ENCODE results near the gene METTL17. TPM values are rescaled to one million over a fixed set of nuclear protein-coding genes. Genes with fewer than 3 reads are reported as not detected.
"Not testable (repeated sequence)": the region's sequence is repeated elsewhere in the genome, so short reads cannot be mapped to it uniquely, and the experiment has no call there.

The METTL17 gene
- polyA plus RNA-seq, 1 donor: 124 TPM

DNA sequence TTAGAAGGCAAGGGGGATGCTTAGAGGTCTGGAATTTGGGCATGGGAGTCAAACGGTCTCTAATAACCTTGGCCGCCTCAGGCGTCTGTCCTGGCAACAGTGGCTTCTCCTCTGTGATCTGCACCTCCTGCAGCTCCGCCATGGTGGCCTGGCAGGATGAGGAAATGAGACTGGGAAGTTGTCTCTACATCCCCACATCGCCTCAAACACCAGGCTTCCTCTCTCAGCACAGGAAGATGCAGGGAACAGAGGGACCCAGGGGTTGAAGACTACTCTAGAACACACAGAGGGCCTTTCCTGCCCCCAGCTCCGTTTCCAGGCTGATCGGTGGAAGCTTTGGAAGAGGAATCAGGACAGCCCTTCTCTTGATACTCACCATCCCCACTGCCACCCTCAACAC is 33.4 kb downstream of the METTL17 start:
- no peak for DNase-seq

- no peak for DNase-seq
Observed at GRCh38 chr14:21023817-21024584, 34.2 kb downstream of the METTL17 start.

GRCh38 chr14:21024585-21025370 is 35.0 kb downstream of the METTL17 start, which contains the start of gene NDRG2:
Gene NDRG2, minus strand, starts transcription at chr14:21025061. Its CDS starts 1,746 bp downstream, at chr14:21023315.
- DNase-seq: peak; percentile 77

DNA sequence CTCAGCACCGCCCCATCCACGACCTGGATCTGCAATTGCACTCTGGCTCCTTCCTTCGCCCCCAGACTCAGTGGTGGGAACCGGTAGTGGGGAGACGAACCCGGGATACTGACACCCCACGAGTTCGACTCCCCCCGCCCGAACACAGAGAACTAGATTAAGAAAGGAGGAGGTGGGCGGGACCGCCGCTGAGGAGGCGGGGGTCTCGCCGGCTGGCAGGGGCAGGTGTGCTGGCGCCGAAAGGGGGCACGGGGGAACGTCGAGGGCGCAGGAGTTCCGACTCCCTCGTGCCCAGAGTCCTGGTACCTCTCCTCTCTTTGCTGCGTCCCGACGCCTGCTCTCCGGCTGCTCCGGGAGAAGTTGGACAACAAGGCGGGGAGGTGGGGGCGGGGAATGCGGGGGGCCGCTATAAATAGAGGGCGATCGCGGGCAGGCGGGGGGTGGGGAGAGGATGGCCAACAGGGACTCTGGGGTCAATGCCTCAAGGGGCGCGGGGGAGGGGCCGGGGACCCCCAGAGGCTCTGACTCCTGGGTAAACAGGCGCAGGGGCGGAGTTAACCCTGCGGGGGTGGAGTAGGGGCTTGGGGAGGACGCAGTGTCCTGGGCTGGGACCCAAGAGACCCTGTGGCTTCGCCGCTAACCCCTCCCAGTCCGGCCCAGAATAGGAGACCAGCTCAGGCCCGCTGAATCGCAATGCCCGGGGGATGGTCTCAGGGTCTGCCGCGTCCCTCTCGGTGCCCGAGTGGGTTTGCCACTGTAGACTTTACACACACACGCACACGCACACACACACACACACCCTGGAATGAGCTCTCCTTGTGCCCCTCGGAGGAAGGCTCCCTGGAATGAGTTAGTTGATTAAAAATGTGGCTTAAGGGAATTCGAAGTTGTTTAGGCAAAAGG is 35.8 kb downstream of the METTL17 start:
- no peak for DNase-seq

- no peak for DNase-seq
Observed at GRCh38 chr14:21026274-21026987, 36.7 kb downstream of the METTL17 start.

- DNase-seq: no peak
Observed at GRCh38 chr14:21026988-21027315, 37.2 kb downstream of the METTL17 start.

GRCh38 chr14:21029917-21030316 is 40.1 kb downstream of the METTL17 start, which contains the start of gene TPPP2:
Gene TPPP2, plus strand, starts transcription at chr14:21030217. Its CDS starts 365 bp downstream, at chr14:21030582.
- no peak for DNase-seq

DNA sequence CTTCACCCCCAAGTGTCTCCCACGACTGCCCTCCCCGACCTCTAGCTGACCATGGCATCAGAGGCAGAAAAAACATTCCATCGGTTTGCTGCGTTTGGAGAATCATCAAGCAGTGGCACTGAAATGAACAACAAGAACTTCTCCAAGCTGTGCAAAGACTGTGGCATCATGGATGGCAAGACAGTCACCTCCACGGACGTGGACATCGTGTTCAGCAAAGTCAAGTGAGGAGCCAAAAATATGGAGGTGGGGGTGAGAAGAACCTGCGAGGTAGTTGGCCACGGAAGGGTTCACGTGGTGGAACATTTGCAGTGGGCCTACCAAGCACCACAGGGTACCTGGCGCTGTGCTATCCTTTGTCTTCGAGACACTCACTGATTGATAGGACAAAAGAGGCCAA is 40.8 kb downstream of the METTL17 start:
- DNase-seq: no peak

DNA sequence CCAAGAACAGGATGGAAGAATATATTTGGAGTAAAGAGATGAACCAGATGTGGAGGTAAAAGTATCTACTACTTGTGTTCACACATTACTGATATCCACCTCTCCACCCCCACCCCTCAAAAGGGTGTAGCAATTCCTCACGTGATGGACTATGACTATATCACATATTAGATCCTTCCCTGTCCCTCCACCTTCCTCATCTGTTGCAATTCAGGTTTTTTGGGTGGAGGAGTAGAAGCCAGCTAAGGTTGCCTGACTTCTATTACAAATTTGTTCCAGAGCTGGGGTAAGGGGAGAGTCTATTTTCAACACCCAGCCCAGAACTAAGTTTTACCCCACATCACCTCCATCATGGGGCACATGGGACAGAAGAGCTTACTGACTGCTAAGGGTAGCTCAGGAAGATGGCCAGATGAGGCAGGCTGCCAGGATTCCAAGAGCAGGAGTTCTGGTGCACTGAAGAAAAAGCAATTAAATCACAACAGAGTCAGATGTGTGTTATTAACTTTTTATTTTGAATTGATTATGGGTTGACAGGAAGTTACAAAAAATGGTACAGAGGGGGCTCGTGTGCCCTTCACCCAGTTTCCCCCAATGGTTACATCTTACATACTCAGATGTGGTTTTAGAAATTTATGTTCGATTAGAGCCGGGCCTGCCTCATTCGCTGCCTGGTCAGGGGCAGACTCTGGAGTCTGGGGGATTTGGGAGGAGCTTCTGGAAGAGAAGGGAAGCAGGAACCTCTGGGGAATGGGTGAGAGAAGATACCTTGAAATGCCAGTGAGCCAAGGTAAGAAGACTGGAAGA is 42.7 kb downstream of the METTL17 start:
- DNase-seq: no peak

DNA sequence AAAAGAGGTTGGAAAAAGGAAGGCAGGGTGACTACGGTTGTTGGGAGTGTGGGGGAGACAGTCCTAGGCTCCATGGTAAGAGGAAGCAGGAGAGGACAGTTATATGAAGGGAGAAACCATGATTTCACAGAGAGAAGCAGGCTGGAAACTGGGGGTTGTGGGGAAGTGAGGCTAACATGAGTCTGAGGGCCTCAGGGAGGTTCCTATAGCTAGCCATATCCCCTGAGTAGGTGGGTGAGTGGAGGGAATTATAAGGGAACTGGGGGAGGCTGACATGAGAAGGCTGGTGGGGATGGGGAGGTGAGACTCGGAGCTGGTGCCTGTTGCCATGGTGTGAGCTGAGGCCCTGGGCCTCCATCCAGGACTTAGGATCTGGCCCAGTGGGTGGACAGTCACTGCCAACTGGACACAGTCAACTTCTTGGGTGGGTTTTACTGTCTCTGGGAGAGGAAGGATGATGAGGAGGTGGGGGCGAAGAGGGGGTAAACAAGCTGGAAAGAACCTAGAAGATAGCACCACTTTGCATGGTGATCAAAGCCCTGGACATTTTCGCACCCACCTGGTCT is 43.4 kb downstream of the METTL17 start:
- DNase-seq: no peak

DNA sequence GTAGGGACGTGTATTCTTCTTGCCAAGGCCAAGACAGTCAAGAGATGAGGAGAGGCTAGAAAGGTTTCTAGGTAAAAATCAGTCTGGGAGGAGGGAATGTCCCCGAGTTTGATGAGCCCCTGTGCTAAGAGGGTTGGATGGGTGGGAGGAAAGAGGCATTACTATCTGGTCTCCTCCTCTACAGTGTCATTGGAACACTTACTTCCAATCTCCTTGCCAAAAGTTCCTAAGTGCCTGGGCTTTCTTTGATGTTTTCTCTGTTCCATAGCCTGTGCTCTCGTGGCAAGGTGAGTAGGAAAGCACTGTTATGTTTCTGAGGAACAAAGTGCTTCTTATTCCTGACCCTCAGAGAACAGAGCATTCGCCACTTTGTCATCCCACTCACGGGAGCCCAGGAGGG is 44.9 kb downstream of the METTL17 start, which contains the start of gene RNASE13:
RNASE13 (minus strand) TSS at position 101 of the 400 bp plus-strand sequence. CDS start 519 bp downstream, outside the sequence.
- DNase-seq: no peak

GRCh38 chr14:21036751-21037150 is 47.0 kb downstream of the METTL17 start:
- DNase-seq: no peak

DNA sequence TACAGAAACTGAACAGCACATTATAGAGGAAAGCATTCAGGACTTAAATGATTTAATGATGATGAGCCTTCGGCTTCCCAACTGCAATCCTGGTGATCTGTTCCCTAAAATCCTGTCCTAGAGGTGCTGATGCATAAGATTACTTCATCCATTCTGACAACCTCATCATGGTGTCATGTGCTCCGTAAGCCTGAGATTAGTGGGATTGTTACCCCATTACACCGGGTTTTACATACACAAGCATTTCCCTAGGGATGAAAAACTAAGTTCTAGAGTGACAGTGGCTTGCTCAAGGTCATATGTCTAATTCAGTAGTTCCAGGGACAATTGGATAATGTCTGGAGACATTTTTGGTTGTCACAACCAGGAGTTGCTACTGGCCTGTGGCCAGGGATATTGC is 47.4 kb downstream of the METTL17 start:
- no peak for DNase-seq

- DNase-seq: no peak
Observed at GRCh38 chr14:21038441-21039422, 49.0 kb downstream of the METTL17 start.

- peak; percentile 80 for DNase-seq
Observed at GRCh38 chr14:21039585-21040369, 50.0 kb downstream of the METTL17 start.

DNA sequence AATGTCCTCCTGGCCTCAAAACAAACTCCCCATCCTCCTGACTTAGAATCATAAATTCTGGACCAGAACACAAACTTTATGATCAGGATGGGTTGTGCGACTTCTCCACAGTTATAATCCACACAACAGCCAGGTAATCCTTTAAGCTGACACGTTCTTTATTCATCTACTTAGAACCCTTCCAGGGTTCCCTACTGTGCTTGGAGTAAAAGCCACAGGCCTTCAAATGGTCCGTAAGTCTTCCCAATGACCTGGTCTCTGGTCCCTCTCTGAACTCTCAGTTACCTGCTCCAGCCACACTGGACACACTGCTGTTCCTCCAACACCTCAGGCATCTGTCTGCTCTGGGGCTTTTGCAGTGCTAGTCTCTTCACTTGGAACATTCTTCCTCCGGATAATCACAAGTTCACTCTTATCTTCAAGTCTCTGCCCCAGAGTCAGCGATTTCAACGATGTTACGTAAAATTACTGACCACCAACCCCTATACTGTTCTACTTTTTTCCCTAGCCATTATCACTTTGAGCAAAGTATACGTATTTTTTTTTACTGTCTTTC is 50.7 kb downstream of the METTL17 start:
- DNase-seq: no peak

- not testable (repeated sequence) for DNase-seq
Observed at GRCh38 chr14:21040941-21041340, 51.2 kb downstream of the METTL17 start.

All from left kidney (tissue), 2 donors.